SK-N-SH (cell line): ENCODE results near the gene LTB4R. TPM values are rescaled to one million over a fixed set of nuclear protein-coding genes. Genes with fewer than 3 reads are reported as not detected.

ENCODE experiments used
- CTCF ChIA-PET: fragments of 300-600, 350-600 bp; formaldehyde crosslinking; extraction: SDS; loops from one replicate; lab custom pipeline; 2021; lab: Yijun Ruan, JAX
- POLR2A ChIA-PET: fragments of 350-600 bp; sonication (Branson Sonifier 250); formaldehyde crosslinking; extraction: SDS; loops from one replicate; lab custom pipeline; 2020; ENCODE audit warnings: antibody characterized with exemption, inconsistent platforms; lab: Yijun Ruan, JAX
- DNase-seq: peaks from one replicate; pipeline ENCODE4 v3.0.0; 2012
- H2AFZ ChIP-seq: fragments of 200-600 bp; sonication (generic); 2 replicates; pipeline ENCODE4 v1.8.1; 2016; ENCODE audit warnings: antibody characterized with exemption, mild to moderate bottlenecking, low read depth
- H3F3A ChIP-seq: fragments of 200-600 bp; sonication (generic); replicated peaks from 2 replicates; pipeline ENCODE3; 2016; ENCODE audit warnings: antibody characterized with exemption, mild to moderate bottlenecking; ENCODE audit not compliant: insufficient read depth
- H3K27ac ChIP-seq, 2 experiments: fragments of 200-500 bp in 1 of 2; fragments of 200-600 bp in 1 of 2; sonication (Bioruptor generic) in 1 of 2; sonication (generic), shearing (Covaris generic) in 1 of 2; 2 replicates each; pipeline versions ENCODE4 v1.5.1 to v1.6.1; 2014 to 2016; ENCODE audit warnings: low read depth in 2 of 2, inconsistent platforms in 1 of 2, low read length in 1 of 2, mild to moderate bottlenecking in 1 of 2, mixed read lengths in 1 of 2
- H3K27me3 ChIP-seq: fragments of 200-600 bp; sonication (generic), shearing (Covaris generic); 2 replicates; pipeline ENCODE4 v1.6.1; 2016; ENCODE audit warnings: mixed run types; ENCODE audit not compliant: insufficient read depth
- H3K36me3 ChIP-seq, 2 experiments: fragments of 200-500 bp in 1 of 2; fragments of 200-600 bp in 1 of 2; sonication (Bioruptor generic) in 1 of 2; sonication (generic) in 1 of 2; replicated peaks in 1 of 2; 2 replicates each; pipeline versions ENCODE3 to v1.5.1; 2014 to 2016; ENCODE audit warnings: low read length in 1 of 2, mild to moderate bottlenecking in 1 of 2; ENCODE audit not compliant: insufficient read depth in 2 of 2, control insufficient read depth in 1 of 2
- H3K4me1 ChIP-seq, 2 experiments: fragments of 200-500 bp in 1 of 2; fragments of 200-600 bp in 1 of 2; sonication (Bioruptor generic) in 1 of 2; sonication (generic), shearing (Covaris generic) in 1 of 2; 2 replicates each; pipeline versions ENCODE4 v1.5.1 to v1.6.1; 2014 to 2016; ENCODE audit warnings: low read depth in 1 of 2, low read length in 1 of 2, mixed run types in 1 of 2; ENCODE audit not compliant: insufficient read depth in 2 of 2, control insufficient read depth in 1 of 2
- H3K4me2 ChIP-seq: fragments of 200-600 bp; sonication (generic), shearing (Covaris generic); 2 replicates; pipeline ENCODE4 v1.6.1; 2017; ENCODE audit warnings: mixed run types
- H3K4me3 ChIP-seq, 2 experiments: fragments of 200-500 bp in 1 of 2; fragments of 200-600 bp in 1 of 2; sonication (Bioruptor generic) in 1 of 2; sonication (generic), shearing (Covaris generic) in 1 of 2; 2 replicates each; pipeline versions ENCODE4 v1.5.1 to v1.8.1; 2014 to 2016; ENCODE audit warnings: low read depth in 2 of 2, inconsistent platforms in 1 of 2, low read length in 1 of 2, mild to moderate bottlenecking in 1 of 2, mixed read lengths in 1 of 2, moderate library complexity in 1 of 2
- H3K79me2 ChIP-seq: fragments of 200-600 bp; sonication (generic); 2 replicates; pipeline ENCODE4 v1.8.1; 2017; ENCODE audit warnings: mild to moderate bottlenecking; ENCODE audit not compliant: insufficient read depth
- H3K9ac ChIP-seq: fragments of 200-600 bp; sonication (generic); 2 replicates; pipeline ENCODE4 v1.6.1; 2017; ENCODE audit warnings: mixed run types
- H3K9me2 ChIP-seq: fragments of 200-600 bp; sonication (generic); 2 replicates; pipeline ENCODE4 v1.6.1; 2017; ENCODE audit warnings: mixed run types
- H3K9me3 ChIP-seq: fragments of 200-600 bp; sonication (generic); 2 replicates; pipeline ENCODE4 v1.6.1; 2017; ENCODE audit warnings: mixed run types, mild to moderate bottlenecking, moderate library complexity
- H4K20me1 ChIP-seq: fragments of 200-600 bp; sonication (generic); 2 replicates; pipeline ENCODE4 v1.6.1; 2017; ENCODE audit warnings: mild to moderate bottlenecking, mixed run types; ENCODE audit not compliant: insufficient read depth
- EZH2phosphoT487 ChIP-seq: fragments of 200-600 bp; sonication (generic); IDR thresholded peaks from 2 replicates; pipeline ENCODE4 v1.6.1; 2017; ENCODE audit warnings: low read depth, mixed run types, mild to moderate bottlenecking, antibody characterized with exemption, moderate library complexity, borderline replicate concordance
- GATA2 ChIP-seq: sonication (generic); formaldehyde crosslinking; IDR thresholded peaks from 2 replicates; pipeline ENCODE4 v1.5.0; 2020; ENCODE audit warnings: mild to moderate bottlenecking, missing genetic modification reagents
- RAD21 ChIP-seq: IDR thresholded peaks from 2 replicates; pipeline ENCODE4 v1.6.1; 2012; ENCODE audit warnings: mild to moderate bottlenecking, low read length
- RFX5 ChIP-seq: IDR thresholded peaks from 2 replicates; pipeline ENCODE4 v1.6.1; 2012; ENCODE audit warnings: mild to moderate bottlenecking, improper control_type of control experiment, low read length
- RXRA ChIP-seq: IDR thresholded peaks from 2 replicates; pipeline ENCODE4 v1.4.0; 2012; ENCODE audit warnings: low read depth, mild to moderate bottlenecking, borderline replicate concordance
- SIN3A ChIP-seq: IDR thresholded peaks from 2 replicates; pipeline ENCODE4 v1.6.1; 2012; ENCODE audit warnings: low read depth, mild to moderate bottlenecking, low read length, moderate library complexity, borderline replicate concordance
- TAF1 ChIP-seq: IDR thresholded peaks from 2 replicates; pipeline ENCODE4 v1.6.1; 2012; ENCODE audit warnings: low read depth, mild to moderate bottlenecking, low read length, moderate library complexity, borderline replicate concordance
- TEAD4 ChIP-seq: IDR thresholded peaks from 2 replicates; pipeline ENCODE4 v1.4.0; 2012; ENCODE audit warnings: mild to moderate bottlenecking, borderline replicate concordance; ENCODE audit not compliant: insufficient read depth
- USF2 ChIP-seq: fragments of 150-350 bp; IDR thresholded peaks from 2 replicates; pipeline ENCODE4 v1.6.1; 2017; ENCODE audit warnings: antibody characterized with exemption, low read length, low read depth, borderline replicate concordance
- WGBS: methylation state at CpG from one replicate; pipeline ENCODE4 v1.1.6; 2017; ENCODE audit warnings: low lambda C conversion rate; 5-methylcytosine and 5-hydroxymethylcytosine counted together
- polyA plus RNA-seq, 3 experiments: library from polyadenylated mRNA; depleted of rRNA; stranded (reverse); fragments of >200 nt; gene quantifications; 2 replicates each; pipeline ENCODE4 v1.2.3, GENCODE V29; 2012
- TF ChIP-seq, protein P1 (sequence below): IDR thresholded peaks from 2 replicates; pipeline ENCODE4 v1.4.0; 2012; ENCODE audit warnings: low read depth, borderline replicate concordance
- TF ChIP-seq, protein P2 (sequence below): fragments of 150-350 bp; IDR thresholded peaks from 2 replicates; pipeline ENCODE4 v1.6.1; 2016; ENCODE audit warnings: mild to moderate bottlenecking, low read depth, low read length
- TF ChIP-seq, protein P3 (sequence below): IDR thresholded peaks from 2 replicates; pipeline ENCODE4 v1.6.1; 2012; ENCODE audit warnings: mild to moderate bottlenecking, low read depth, low read length, moderate library complexity

LTB4R gene
- polyA plus RNA-seq, 1 of the 3 experiments (the other 2 are of a cell fraction) = 11.9 TPM

DNA sequence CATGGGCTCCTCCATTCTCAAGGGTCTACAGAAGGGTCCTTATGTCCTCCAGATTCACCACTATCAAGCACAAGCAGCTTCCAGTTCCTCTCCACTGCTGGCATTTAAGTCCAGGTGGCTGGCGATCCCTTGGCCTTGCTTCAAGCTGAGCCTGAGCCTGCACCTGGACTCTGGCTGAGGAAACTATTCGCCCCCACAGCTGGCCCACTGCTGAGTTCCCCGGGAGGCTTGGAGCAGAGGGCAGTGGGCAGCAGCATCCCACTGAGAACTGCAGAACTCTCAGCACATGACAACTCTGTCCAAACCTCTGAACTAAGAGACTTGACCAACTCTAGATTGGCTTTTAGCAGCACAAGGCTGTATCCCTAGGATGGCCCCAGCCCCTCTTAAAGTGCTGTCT lies 28.6 kb upstream of the LTB4R start:
- no peak for DNase-seq
- ChIA-PET POLR2A (interaction anchor here (1.2 kb wide), 2 partner anchors 12 to 41 kb away, joined by 4 to 5 read pairs; partner anchors contain the start of genes RABGGTA and TINF2), CTCF (interaction anchor here (2.0 to 8.9 kb wide), 4 partner anchors 9 to 40 kb away, joined by 10 to 87 read pairs (median 33); partner anchors contain the start of genes CIDEB, DHRS1, NOP9 and TINF2)
- no peaks in the 10 kb centered on the region for H3K36me3 ChIP-seq
- H2AFZ ChIP-seq = no peak overlapping the region
- no peaks in the 10 kb centered on the region for H3K79me2 ChIP-seq
- no peaks in the 10 kb centered on the region for H4K20me1 ChIP-seq
- H3K9ac ChIP-seq = no peak overlapping the region
- no peak overlapping the region for H3K4me3 ChIP-seq
- no peak for TF ChIP-seq TAF1
- TF ChIP-seq, protein P1, sequence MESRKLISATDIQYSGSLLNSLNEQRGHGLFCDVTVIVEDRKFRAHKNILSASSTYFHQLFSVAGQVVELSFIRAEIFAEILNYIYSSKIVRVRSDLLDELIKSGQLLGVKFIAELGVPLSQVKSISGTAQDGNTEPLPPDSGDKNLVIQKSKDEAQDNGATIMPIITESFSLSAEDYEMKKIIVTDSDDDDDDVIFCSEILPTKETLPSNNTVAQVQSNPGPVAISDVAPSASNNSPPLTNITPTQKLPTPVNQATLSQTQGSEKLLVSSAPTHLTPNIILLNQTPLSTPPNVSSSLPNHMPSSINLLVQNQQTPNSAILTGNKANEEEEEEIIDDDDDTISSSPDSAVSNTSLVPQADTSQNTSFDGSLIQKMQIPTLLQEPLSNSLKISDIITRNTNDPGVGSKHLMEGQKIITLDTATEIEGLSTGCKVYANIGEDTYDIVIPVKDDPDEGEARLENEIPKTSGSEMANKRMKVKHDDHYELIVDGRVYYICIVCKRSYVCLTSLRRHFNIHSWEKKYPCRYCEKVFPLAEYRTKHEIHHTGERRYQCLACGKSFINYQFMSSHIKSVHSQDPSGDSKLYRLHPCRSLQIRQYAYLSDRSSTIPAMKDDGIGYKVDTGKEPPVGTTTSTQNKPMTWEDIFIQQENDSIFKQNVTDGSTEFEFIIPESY = no peak
- H3K27ac ChIP-seq = no peak overlapping the region
- H3F3A ChIP-seq = no peaks in the 10 kb centered on the region
- no peak overlapping the region for H3K4me2 ChIP-seq
- H3K9me2 ChIP-seq = no peaks in the 10 kb centered on the region
- H3K4me1 ChIP-seq = peaks cover 0 to 10% of the 10 kb centered on the region in 2 experiments; a peak in 1 of 4 replicates
- WGBS = 52% methylated on average over 3 of the region's 3 CpGs
- no peaks in the 10 kb centered on the region for H3K27me3 ChIP-seq
- H3K9me3 ChIP-seq = no peaks in the 10 kb centered on the region

DNA sequence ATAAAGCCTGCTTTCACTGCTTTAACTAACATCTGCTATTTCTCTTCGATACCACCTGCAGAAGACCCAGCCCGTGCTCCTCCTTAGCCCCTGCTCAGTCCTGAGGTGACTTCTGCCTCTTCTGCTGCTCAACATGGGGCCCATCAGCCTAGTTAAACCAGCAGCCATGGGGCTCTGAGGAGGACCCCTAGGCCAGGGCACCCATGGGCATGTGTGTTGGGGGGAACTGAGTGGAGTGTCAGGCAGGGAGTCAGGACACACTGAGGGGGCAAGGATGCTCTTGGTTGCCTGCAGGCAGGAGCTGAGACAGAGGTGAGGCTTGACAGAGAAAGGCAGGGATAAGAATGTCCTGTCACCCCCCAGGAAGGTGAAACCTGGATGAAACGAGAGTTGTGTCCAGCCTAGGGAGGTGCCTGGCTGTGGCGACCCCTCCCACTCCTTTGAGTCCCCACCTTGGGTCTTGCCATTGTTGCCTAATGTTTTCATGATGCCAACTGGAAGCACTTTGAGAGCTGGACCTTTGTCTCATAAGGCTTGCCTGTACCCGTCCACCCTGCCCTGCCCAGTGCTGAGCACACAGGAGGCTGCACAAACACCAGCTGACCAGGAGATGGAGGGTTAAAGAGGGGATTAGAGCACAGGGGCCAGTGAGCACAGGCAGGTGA lies 27.4 kb upstream of the LTB4R start:
- no peaks in the 10 kb centered on the region for H3K9me3 ChIP-seq
- H3K4me3 ChIP-seq = no peak overlapping the region
- H3K27me3 ChIP-seq = no peaks in the 10 kb centered on the region
- H3K4me2 ChIP-seq = no peak overlapping the region
- H3K27ac ChIP-seq = no peak overlapping the region
- no peaks in the 10 kb centered on the region for H3K9me2 ChIP-seq
- ChIA-PET POLR2A (interaction anchor here (1.2 kb wide), 2 partner anchors 13 to 42 kb away, joined by 4 to 5 read pairs; partner anchors contain the start of genes RABGGTA and TINF2), CTCF (interaction anchor here (1.0 to 8.9 kb wide), 4 partner anchors 12 to 41 kb away, joined by 4 to 87 read pairs (median 27); partner anchors contain the start of genes CIDEB, DHRS1, NOP9 and RABGGTA)
- no peak for DNase-seq
- peaks cover 0 to 10% of the 10 kb centered on the region in 2 experiments; a peak in 1 of 4 replicates for H3K4me1 ChIP-seq
- no peak overlapping the region for H3K9ac ChIP-seq
- 81% methylated on average over 5 of the region's 5 CpGs for WGBS
- TF ChIP-seq USF2 (no peak), RFX5 (no peak), TEAD4 (no peak), GATA2 (CRISPR knock-in tag) (no peak), TAF1 (no peak), SIN3A (no peak), RXRA (no peak), RAD21 (no peak), EZH2phosphoT487 (no peak)
- TF ChIP-seq, protein P2, sequence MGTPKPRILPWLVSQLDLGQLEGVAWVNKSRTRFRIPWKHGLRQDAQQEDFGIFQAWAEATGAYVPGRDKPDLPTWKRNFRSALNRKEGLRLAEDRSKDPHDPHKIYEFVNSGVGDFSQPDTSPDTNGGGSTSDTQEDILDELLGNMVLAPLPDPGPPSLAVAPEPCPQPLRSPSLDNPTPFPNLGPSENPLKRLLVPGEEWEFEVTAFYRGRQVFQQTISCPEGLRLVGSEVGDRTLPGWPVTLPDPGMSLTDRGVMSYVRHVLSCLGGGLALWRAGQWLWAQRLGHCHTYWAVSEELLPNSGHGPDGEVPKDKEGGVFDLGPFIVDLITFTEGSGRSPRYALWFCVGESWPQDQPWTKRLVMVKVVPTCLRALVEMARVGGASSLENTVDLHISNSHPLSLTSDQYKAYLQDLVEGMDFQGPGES = no peak
- TF ChIP-seq, protein P3, sequence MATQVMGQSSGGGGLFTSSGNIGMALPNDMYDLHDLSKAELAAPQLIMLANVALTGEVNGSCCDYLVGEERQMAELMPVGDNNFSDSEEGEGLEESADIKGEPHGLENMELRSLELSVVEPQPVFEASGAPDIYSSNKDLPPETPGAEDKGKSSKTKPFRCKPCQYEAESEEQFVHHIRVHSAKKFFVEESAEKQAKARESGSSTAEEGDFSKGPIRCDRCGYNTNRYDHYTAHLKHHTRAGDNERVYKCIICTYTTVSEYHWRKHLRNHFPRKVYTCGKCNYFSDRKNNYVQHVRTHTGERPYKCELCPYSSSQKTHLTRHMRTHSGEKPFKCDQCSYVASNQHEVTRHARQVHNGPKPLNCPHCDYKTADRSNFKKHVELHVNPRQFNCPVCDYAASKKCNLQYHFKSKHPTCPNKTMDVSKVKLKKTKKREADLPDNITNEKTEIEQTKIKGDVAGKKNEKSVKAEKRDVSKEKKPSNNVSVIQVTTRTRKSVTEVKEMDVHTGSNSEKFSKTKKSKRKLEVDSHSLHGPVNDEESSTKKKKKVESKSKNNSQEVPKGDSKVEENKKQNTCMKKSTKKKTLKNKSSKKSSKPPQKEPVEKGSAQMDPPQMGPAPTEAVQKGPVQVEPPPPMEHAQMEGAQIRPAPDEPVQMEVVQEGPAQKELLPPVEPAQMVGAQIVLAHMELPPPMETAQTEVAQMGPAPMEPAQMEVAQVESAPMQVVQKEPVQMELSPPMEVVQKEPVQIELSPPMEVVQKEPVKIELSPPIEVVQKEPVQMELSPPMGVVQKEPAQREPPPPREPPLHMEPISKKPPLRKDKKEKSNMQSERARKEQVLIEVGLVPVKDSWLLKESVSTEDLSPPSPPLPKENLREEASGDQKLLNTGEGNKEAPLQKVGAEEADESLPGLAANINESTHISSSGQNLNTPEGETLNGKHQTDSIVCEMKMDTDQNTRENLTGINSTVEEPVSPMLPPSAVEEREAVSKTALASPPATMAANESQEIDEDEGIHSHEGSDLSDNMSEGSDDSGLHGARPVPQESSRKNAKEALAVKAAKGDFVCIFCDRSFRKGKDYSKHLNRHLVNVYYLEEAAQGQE = no peak
- H3F3A ChIP-seq = no peaks in the 10 kb centered on the region
- H2AFZ ChIP-seq = no peak overlapping the region
- H3K36me3 ChIP-seq = no peaks in the 10 kb centered on the region
- no peaks in the 10 kb centered on the region for H3K79me2 ChIP-seq
- no peaks in the 10 kb centered on the region for H4K20me1 ChIP-seq
